Activated gamma-delta T cell (primary cell): ENCODE results near the gene LSP1.
A peak's percentile ranks its signal among the peaks of the same experiment; 100 is the strongest.
"Not testable (repeated sequence)": the region's sequence is repeated elsewhere in the genome, so short reads cannot be mapped to it uniquely, and the experiment has no call there.

Source experiments
- DNase-seq: peaks from one replicate; lab custom pipeline; 2025; lab: John Stamatoyannopoulos, UW
- total RNA-seq, 2 donors: gene quantifications; one replicate each; lab custom pipeline; 2026; lab: John Stamatoyannopoulos, UW

The LSP1 gene, protein sequence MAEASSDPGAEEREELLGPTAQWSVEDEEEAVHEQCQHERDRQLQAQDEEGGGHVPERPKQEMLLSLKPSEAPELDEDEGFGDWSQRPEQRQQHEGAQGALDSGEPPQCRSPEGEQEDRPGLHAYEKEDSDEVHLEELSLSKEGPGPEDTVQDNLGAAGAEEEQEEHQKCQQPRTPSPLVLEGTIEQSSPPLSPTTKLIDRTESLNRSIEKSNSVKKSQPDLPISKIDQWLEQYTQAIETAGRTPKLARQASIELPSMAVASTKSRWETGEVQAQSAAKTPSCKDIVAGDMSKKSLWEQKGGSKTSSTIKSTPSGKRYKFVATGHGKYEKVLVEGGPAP
- 288 to 509 reads per million in 2 donors for total RNA-seq

DNA sequence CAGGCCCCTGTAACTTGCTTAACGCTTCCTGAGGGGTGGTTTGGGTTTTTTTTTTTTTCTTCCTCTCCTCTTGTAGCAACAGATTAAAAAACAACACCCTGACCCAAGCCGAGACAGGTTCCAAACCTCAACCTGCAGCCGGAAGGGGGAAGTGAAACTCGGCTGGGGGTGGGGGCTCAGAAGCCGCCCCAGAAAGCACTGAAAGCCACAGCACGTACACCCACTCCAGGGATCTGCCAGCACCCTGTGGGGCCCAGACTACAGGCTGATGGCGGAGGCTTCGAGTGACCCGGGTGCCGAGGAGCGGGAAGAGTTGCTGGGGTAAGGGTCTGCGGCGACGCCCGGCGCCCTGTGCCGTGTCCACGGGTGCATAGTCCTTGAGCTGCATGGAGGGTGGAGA is at the start of gene LSP1:
TSS of gene LSP1 (plus strand) at position 208 of the 400 bp plus-strand sequence. CDS start at position 269, 61 bp downstream.
- DNase-seq: peak; percentile 53

- DNase-seq: no peak
These were observed 49.6 kb upstream of the LSP1 start for GRCh38 chr11:1803246-1803645.

DNA sequence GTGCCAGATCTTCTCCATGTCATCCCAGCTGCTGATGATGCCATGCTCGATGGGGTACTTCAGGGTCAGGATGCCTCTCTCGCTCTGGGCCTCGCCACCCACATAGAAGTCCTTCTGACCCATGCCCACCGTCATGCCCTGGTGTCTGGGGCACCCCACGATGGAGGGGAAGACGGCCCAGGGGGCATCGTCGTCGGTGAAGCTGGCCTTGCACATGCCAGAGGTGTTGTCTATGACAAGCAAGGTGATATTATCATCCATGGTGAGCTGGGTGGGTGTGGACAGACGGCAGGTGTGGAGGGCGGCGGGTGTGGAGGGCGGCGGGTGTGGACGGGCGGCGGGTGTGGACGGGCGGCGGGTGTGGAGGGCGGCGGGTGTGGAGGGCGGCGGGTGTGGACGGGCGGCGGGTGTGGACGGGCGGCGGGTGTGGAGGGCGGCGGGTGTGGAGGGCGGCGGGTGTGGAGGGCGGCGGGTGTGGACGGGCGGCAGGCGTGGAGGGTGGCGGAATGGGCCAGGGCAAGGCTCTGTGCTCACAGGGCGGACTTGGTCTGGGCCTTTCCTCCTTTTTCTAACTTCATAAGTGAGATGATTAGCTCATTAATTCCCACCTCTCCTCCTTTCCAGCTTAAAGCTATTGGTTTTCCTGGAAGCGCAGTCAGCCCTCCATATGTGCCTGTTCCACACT is 48.9 kb upstream of the LSP1 start:
- DNase-seq: not testable (repeated sequence)

DNA sequence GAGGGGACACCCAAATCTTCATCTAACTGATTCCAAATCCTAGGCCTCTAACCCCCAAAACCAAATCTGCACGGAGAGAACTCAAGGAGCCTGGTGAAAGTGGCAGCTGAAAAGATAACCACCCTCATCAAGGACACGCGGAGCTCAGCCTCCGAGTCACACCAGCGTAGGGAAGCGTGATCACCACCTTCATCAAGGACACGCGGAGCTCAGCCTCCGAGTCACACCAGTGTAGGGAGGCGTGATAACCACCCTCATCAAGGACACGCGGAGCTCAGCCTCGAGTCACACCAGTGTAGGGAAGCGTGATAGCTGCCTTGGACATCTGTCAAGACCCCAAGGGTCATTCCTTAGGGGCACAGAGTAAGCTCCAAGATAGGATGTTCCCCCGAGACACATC is 47.4 kb upstream of the LSP1 start:
- no peak for DNase-seq

DNA sequence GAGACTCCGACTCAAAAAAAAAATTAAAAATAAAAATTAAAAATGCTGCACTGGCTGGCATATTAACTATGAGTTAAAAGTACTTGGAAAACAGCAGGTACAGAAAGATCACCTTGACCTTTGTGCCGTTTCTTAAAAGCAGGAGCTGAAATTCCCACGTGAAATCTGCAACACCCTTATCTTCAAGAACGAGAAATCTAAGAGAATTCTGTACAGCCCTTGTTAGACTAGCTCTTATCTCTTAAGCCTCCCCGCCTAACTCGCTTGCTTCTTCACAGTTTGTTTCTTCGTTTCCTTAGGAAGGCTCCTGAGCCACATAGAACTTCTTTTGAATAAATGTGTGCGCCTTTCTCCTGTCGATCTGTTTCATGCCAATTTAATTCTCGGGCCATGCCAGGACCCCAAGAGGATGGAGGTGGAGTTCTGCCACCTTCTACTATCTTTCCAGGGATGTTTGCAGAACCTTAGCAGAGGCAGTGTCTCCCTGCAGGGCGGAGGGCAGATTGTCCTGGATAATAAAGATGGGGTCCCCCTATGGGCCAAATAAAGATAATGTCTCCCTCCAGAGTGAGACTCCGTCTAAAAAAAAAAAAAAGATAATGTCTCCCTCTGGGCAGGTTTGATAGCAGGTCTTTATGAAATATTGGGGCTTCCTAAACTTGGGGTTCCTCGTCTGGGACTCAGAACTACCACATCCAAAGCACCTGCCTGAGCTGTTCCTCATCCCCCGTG is 45.5 kb upstream of the LSP1 start:
- no peak for DNase-seq

GRCh38 chr11:1810761-1811160 is 42.1 kb upstream of the LSP1 start:
- DNase-seq: no peak

GRCh38 chr11:1812274-1812673 is 40.6 kb upstream of the LSP1 start:
- DNase-seq: no peak

DNA sequence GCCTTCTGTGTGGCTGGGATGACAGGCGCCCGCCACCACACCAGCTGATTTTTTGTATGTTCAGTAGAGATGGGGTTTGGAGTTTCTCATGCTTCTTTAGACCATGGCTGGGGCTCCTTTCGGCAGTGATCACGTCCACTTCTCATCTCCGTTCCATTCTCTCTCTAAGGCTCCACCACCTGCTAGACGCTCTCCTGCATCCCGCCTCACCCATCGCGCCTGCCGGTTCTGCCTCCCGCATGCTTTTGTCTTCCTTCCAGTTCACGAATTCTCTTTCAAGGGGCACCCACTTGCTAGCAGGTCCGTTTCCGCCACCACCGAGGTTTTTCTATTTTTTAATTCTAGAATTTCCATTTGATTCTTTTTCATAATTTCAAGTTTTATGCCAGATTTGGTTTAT is 40.1 kb upstream of the LSP1 start:
- DNase-seq: no peak

GRCh38 chr11:1813356-1813755 is 39.5 kb upstream of the LSP1 start:
- not testable (repeated sequence) for DNase-seq

GRCh38 chr11:1814691-1815090 is 38.2 kb upstream of the LSP1 start:
- no peak for DNase-seq

DNA sequence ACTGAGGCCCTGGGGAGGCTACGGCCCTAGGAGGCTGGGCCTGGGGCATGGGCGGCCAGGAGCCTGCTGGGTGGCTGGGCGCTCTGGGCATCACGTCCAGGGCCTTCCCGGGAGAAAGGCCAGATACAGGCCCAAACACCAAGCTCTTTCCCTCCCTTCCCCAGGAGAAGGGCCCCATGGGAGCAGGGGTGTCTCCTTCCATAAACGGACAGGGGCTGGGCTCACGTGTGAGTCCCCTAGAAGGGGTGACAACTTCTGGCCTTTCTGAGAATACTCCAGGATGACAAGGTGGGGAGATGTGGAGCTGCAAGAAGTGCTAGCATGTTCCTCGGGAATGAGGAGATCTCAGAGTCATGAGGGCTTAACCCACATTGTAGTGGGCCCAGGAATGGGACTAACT is 37.6 kb upstream of the LSP1 start:
- no peak for DNase-seq

- no peak for DNase-seq
These were observed 37.1 kb upstream of the LSP1 start for GRCh38 chr11:1815751-1816150.

DNA sequence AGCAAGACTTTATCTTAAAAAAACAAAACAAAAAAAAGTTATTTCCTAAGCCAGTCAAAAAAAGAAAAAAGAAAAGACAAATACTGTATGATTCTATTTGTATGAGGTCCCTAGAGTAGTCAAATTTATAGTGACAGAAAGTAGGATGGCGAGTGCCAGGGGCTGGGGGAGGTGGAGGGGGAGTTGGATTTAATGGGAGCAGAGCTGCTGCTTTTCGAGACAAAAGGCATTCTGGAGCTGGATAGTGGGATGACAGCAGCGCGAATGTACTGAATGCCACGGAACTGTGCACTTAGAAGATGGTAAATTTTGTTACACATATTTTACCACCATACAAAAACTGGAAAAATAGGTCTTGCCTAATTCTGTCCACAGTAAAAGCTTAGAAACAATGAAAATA is 35.9 kb upstream of the LSP1 start:
- DNase-seq: no peak

DNA sequence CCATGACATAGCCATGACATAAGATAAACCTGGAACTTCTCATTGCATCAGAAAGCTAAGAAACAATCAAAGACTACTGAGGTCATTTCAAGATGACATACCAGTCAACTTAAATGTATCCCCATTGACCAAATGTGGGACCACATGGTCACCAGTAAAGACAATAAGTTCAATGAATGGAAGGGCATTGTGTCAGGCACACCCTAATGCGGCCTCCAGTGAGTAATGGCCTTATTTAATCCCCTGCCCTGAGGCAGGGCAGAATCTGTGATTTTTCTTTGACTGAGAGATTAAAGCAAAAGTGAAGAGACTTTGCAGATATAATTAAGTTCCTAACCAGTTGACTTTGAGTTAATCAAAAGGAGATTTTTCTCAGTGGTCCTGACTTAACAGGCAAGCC is 35.4 kb upstream of the LSP1 start:
- no peak for DNase-seq

GRCh38 chr11:1819074-1819473 is 33.8 kb upstream of the LSP1 start:
- DNase-seq: no peak

DNA sequence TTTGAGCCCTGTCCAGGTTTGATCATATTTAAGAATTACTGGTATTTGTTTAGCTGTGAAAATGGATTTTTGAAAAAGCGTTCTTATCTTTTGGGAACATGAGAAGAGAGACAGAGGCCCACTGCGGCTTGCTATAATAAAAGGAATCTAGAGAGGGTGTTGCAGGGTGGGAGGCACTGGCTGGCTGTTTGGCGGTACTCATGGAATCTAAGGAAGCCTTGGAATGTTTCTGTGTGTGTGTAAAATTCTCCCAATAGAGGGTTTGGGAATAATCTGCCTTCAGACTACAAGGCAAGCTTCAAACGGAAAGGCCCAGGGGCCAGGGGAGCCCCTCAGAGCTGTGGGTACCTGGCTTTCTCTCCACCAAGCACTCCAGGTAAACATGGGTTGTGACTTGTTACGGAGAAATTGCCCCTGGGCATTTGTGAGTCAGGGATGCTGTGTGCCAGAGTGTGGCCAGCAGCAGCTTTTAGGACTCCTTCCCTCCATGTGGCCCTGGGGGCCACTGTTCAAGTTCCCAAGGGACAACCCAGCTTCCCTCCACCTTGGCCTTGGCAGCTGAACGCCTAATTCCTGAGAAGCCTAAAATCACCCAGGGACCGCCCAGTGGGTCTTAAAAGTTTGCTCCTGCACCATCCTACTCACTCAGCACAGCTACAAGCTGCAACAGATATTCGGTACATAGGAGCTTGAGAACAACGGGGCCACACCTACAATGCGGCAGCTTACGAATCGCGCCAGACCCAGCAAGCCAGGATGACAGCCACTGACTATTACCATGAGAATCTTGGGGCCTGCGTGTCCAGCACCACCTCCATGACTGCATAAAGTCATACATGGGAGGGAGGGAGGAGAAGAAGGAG is 32.2 kb upstream of the LSP1 start:
- DNase-seq: no peak

DNA sequence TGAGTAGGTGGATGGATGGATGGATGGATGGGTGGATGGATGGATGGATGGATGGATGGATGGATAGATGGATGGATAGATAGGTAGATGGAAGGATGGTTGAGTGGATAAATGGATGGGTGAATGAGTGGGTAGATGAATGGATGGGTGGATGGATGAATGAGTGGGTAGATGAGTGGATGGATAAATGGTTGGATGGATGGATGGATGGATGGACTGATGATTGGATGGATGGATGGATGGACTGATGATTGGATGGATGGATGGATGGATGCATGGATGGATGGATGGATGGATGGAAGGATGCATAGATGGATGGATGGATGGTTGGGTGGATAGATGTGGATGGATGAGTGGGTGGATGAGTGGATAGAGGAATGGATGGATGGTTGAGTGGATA is 31.3 kb upstream of the LSP1 start:
- DNase-seq: no peak

DNA sequence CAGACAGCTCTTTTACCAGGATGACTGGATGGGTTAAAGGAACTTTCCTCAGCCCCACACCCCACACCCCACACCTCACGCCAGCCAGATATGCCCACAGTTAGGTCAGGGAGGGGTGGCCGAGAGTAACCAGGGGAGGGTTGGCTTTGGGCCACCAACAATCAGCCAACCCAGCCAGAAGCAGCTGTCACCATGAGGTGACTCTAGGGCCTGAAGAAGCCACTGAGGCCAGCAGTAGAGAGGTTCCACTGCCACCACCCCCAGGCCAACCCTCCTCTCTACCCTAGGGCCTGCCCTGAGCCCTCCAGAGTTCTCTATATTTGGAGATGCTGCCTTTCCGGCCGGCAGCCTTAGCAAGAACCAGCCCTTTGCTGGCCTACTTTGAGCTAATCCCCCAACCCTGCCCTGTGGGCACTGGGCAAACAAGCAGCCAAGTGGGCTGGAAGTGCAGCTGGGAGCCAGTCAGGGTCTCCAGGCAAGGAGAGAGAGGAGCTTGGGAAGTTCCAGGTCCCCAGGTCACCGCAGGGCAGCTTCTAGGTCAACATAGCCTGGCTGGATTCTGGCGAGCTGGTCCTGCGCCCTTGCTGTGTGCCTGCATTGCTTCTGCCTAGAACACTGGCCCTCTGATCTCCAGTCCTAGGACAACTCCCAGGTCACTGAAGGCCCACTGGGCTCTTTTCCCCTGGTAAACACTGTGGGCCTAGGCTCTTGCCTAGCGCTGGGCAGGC is 30.1 kb upstream of the LSP1 start:
- DNase-seq: no peak

DNA sequence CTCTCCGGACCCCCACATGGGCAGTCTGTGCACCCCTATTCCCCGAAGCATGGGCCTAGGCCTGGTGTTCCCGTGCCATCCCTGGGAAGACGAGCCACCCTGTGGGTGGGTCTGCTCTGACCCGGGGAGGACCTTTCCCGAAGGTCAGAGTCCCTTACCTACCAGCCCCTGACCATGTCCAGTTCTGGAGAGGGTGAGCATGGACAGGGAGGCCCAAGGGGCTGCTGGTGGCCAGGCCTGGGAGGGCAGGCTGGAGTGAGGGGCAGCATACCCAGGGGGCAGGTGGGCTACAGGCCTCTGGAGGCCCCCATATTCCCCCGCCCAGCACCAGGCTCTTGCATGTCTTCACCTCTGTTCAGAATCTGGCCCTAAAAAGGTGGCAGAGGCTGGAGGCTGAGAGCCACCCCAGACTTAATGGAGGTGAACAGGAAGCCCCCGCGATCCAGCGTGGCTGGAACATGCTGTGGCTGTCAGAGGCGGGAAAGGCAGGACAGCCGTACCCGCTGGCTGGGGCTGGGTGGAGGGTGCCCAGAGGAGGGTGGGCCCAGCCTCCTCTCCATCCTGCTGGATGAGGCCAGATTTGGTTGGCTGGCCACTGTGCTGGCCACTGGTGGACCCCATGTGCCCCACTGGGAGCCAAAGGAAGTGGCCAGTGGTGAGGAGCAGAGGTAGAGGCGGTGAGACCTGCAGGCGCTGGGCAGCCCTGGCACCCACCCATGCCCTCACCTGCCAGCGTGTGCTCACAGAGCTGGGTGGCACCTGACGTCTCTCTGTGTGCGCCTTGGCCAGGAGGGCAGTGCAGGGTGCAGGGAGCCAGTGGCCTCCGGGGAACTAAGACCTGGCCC is 29.3 kb upstream of the LSP1 start:
- DNase-seq: no peak
